Astrocyte of the cerebellum (primary cell): Measurements from ENCODE around the gene TMED10.
A peak's percentile ranks its signal among the peaks of the same experiment; 100 is the strongest.

Source experiments
- DNase-seq: peaks from one replicate; pipeline ENCODE4 v3.0.0-alpha.2; 2011; ENCODE audit warnings: low read depth
- H3K4me3 ChIP-seq: 2 replicates; pipeline ENCODE4 v1.5.1; 2011; ENCODE audit warnings: mild to moderate bottlenecking, low read depth, low read length, moderate library complexity
- in situ Hi-C: cut with HindIII; loops from 2 replicates; pipeline ENCODE4 v1.10.0; 2017; ENCODE audit warnings: low sequenced_read_pairs
- TF ChIP-seq, protein P1 (sequence below): IDR thresholded peaks from 2 replicates; pipeline ENCODE4 v1.5.1; 2012; ENCODE audit warnings: low read length, low read depth, moderate library complexity, mild to moderate bottlenecking; ENCODE audit errors: missing control alignments

TMED10 gene

DNA sequence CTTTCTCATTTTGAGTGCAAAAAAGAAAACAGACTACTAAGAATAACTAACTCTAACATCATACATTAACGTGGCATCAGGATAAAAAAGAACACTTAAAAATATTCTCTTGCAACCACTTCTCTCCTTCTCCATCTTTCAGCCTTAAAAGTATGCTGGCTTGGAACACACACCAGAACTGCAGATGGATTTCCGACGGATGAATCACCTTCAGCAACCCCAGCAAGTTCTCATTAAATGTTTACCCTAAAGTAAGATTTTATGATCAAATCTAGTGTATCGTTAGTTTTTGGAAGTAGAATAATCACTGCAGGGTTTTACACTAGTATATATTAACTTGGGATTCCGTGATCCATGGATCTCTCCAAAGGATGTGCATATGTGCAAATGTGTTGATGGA is 50.8 kb downstream of the TMED10 start:
- peak overlapping the region; percentile 58 for H3K4me3 ChIP-seq
- no peak for DNase-seq
- in situ Hi-C loops = loop anchor here (25.0 kb wide), 1 partner anchor 362 kb away; no protein-coding TSS in a partner anchor

DNA sequence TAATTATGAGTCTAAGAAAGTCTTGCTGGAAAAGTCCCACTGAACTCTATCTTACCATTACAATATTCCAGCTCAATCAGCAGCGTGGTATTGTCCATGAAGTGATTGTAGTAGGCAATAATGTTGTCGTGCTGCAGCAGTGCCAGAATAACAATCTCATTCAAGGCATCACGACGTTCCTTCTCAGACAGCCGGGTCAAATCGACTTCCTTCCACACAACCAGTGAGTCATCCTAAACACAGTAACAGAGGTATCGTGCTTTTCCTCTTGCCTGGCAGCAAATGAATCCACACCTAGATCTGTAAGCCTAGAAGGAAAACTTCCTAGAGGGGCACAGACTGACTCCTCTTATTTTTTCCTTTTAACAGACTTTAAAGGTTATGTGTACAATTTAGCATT is 52.4 kb downstream of the TMED10 start:
- H3K4me3 ChIP-seq = no peak overlapping the region
- TF ChIP-seq, protein P1, sequence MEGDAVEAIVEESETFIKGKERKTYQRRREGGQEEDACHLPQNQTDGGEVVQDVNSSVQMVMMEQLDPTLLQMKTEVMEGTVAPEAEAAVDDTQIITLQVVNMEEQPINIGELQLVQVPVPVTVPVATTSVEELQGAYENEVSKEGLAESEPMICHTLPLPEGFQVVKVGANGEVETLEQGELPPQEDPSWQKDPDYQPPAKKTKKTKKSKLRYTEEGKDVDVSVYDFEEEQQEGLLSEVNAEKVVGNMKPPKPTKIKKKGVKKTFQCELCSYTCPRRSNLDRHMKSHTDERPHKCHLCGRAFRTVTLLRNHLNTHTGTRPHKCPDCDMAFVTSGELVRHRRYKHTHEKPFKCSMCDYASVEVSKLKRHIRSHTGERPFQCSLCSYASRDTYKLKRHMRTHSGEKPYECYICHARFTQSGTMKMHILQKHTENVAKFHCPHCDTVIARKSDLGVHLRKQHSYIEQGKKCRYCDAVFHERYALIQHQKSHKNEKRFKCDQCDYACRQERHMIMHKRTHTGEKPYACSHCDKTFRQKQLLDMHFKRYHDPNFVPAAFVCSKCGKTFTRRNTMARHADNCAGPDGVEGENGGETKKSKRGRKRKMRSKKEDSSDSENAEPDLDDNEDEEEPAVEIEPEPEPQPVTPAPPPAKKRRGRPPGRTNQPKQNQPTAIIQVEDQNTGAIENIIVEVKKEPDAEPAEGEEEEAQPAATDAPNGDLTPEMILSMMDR = no peak
- peak; percentile 60 for DNase-seq
- in situ Hi-C loops = no loop called here

More for the DNA sequence above, 50.8 kb downstream of the TMED10 start:
- TF ChIP-seq, protein P1 = no peak

DNA sequence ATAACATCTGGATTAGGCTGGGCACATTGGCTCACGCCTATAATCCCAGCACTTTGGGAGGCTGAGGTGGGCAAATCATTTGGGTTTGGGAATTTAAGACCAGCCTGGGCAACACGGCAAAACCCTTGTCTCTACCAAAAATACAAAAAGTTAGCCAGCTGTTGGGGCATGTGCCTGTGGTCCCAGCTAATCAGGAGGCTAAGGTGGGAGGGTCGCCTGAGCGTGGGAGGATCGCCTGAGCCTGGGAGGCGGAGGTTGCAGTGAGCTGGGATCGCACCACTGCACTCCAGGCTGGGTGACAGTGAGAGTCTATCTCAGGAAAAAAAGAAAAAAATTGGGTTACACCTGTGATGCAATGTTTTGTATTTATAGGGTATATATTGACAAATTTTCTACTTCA is 54.9 kb downstream of the TMED10 start:
- TF ChIP-seq, protein P1 = no peak
- in situ Hi-C loops = no loop called here
- no peak for DNase-seq
- no peak overlapping the region for H3K4me3 ChIP-seq

- TF ChIP-seq, protein P1 = no peak
- no peak for DNase-seq
- in situ Hi-C loops = no loop called here
- H3K4me3 ChIP-seq = no peak overlapping the region
Measured at GRCh38 chr14:75120541-75121291, 55.7 kb downstream of the TMED10 start.

- DNase-seq = no peak
- no peak overlapping the region for H3K4me3 ChIP-seq
- in situ Hi-C loops = no loop called here
- TF ChIP-seq, protein P1 = no peak
Measured at GRCh38 chr14:75119056-75119455, 57.4 kb downstream of the TMED10 start.

DNA sequence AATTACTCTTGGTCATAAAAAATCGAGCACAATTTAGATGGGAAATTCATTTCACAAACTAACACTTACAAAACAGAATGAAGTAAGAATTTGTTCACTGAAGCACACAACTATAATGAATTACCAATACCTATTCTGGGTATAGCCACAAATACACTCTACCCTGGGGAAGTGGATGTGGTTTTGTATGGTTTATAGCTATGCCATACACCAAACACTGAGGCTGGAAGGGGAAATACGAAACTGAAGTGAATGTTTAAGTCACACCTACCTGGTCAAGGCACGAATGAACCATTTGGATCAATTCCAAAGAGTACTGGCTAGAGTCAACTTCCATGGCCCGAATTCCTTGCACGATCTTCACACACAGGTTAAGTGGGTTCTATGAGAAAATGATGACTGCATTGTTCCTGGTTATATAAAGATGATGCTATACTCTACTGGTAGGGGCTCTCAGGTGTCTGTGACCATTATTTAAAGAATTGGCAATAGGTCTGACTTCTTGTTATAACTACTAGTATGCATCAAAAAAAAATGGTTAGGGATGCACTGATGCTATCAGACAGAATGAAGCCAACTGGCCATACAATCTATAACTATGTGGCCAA is 62.4 kb downstream of the TMED10 start:
- DNase-seq = no peak
- in situ Hi-C loops = no loop called here

More for the DNA sequence above, 62.4 kb downstream of the TMED10 start:
- TF ChIP-seq, protein P1 = no peak
- H3K4me3 ChIP-seq = no peak overlapping the region
